ENCODE data around the gene BHLHA9.

DNA sequence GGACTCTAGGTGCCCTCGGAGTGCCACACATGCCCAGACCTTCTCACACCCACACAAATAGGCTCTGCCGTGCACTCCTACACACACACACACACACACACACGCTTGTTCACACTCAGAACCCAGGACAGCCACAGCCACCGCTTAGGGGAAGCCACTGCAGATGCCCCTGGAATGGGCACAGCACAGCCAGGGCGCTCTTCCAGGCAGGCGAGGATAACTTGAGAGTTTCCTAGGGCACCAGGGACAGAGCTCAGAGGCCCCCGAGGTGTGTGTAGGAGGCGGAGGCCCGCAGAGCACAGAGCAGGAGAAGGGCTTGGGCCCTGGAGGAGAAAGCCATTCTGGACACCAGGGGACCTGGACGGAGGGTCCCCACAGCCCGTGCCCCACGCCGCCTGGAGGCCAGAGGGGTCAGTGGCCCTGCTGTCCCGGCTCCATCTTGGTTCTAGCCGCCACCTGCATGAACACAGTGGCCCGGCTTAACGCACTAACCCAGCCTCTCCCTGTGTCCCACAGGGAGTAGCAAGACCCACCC, 30.2 kb downstream of the BHLHA9 start:
- TF ChIP-seq, protein P1, sequence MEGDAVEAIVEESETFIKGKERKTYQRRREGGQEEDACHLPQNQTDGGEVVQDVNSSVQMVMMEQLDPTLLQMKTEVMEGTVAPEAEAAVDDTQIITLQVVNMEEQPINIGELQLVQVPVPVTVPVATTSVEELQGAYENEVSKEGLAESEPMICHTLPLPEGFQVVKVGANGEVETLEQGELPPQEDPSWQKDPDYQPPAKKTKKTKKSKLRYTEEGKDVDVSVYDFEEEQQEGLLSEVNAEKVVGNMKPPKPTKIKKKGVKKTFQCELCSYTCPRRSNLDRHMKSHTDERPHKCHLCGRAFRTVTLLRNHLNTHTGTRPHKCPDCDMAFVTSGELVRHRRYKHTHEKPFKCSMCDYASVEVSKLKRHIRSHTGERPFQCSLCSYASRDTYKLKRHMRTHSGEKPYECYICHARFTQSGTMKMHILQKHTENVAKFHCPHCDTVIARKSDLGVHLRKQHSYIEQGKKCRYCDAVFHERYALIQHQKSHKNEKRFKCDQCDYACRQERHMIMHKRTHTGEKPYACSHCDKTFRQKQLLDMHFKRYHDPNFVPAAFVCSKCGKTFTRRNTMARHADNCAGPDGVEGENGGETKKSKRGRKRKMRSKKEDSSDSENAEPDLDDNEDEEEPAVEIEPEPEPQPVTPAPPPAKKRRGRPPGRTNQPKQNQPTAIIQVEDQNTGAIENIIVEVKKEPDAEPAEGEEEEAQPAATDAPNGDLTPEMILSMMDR (IDR thresholded peaks at IDR 0.05; ENCODE audit: low read depth, low read length), result no peak
- no peak for TF ChIP-seq EZH2phosphoT487 (IDR thresholded peaks at IDR 0.05; ENCODE audit: low read depth)
